Activated CD4-positive, alpha-beta T cell treated with anti-CD3 and anti-CD28 coated beads, Interleukin-2, amount 10 ng/mL, durations not matched to agents 24 days and 14 days (primary cell): ENCODE measurements around the gene LALBA. TPM values are rescaled to one million over a fixed set of nuclear protein-coding genes. Genes with fewer than 3 reads are reported as not detected.

Experiments used
- DNase-seq: peaks from one replicate; pipeline ENCODE4 v3.0.0; 2022
- H3K27ac Mint-ChIP-seq: one replicate; pipeline ENCODE4 v1.8.0; 2022; ENCODE audit warnings: mild to moderate bottlenecking, mixed read lengths
- H3K27me3 Mint-ChIP-seq: one replicate; pipeline ENCODE4 v1.8.0; 2022; ENCODE audit warnings: mixed read lengths
- H3K36me3 Mint-ChIP-seq: one replicate; pipeline ENCODE4 v1.8.0; 2022; ENCODE audit warnings: low read depth, mild to moderate bottlenecking, mixed read lengths
- H3K4me1 Mint-ChIP-seq: one replicate; pipeline ENCODE4 v1.8.0; 2021; ENCODE audit warnings: mixed read lengths
- H3K4me3 Mint-ChIP-seq: one replicate; pipeline ENCODE4 v1.8.0; 2022; ENCODE audit warnings: mild to moderate bottlenecking, moderate library complexity, mixed read lengths
- H3K9me3 Mint-ChIP-seq: one replicate; pipeline ENCODE4 v1.8.0; 2021; ENCODE audit warnings: mixed read lengths
- intact Hi-C: fragments of 100-400 bp; cut with micrococcal nuclease; formaldehyde crosslinking; loops from one replicate; pipeline ENCODE4 v1.15.1; 2023
- total RNA-seq: library from RNA; stranded (reverse); gene quantifications from 2 replicates; pipeline ENCODE4 v1.2.3, GENCODE V29; 2022

The LALBA gene
- not detected in 2 replicates for total RNA-seq

- H3K9me3 Mint-ChIP-seq, result no peaks in the 10 kb centered on the region
- intact Hi-C loops, result no loop called here
- no peak within 1 kb of the TSS for H3K4me3 Mint-ChIP-seq
- H3K27me3 Mint-ChIP-seq, result peaks cover 7% of the 10 kb centered on the region
- no peak within 1 kb of the TSS for H3K27ac Mint-ChIP-seq
- H3K4me1 Mint-ChIP-seq, result peaks cover 3% of the 10 kb centered on the region
- no peaks in the 10 kb centered on the region for H3K36me3 Mint-ChIP-seq
- no peak for DNase-seq
Observed at GRCh38 chr12:48569946-48570345, at the start of gene LALBA. Gene LALBA (minus strand): TSS chr12:48570046. CDS start chr12:48570020, 26 bp downstream.

DNA sequence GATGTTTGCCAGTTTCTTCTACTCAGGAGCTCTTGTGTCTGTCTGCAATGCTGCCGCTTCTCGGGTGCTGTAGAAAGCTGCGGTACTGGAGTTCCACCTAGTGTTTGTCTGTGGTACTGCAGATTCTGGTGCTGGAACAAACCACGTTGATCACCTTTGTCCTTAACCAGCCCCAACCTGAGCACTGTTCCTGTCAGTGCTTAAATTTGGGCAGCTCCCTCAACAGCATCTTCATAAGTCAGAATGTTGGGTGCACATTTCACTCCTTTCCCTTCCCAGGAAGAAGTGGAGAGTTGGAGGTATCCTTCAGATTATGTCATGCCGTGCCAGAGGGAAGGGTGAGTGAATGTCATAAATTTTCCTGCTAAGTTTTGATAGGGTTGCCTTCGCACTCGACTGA lies 48.7 kb upstream of the LALBA start:
- Mint-ChIP-seq H3K36me3 (no peaks in the 10 kb centered on the region), H3K9me3 (peaks cover 6% of the 10 kb centered on the region), H3K27ac (no peak overlapping the region), H3K4me1 (peaks cover 3% of the 10 kb centered on the region), H3K4me3 (no peak overlapping the region), H3K27me3 (peaks cover 26% of the 10 kb centered on the region)
- intact Hi-C loops, result loop anchor here (1.0 to 10.0 kb wide), 3 partner anchors 77 to 901 kb away; partner anchors contain the start of gene CCDC184
- peak; percentile 93 for DNase-seq

- Mint-ChIP-seq H3K4me3 (no peak overlapping the region), H3K36me3 (peaks cover 2% of the 10 kb centered on the region), H3K4me1 (peaks cover 3% of the 10 kb centered on the region), H3K9me3 (peaks cover 17% of the 10 kb centered on the region), H3K27ac (no peak overlapping the region), H3K27me3 (peaks cover 33% of the 10 kb centered on the region)
- intact Hi-C loops, result loop anchor here (5.0 to 10.0 kb wide), 2 partner anchors 431 to 898 kb away; partner anchors contain the start of gene CCDC184
- no peak for DNase-seq
Observed at GRCh38 chr12:48615681-48616080, 45.8 kb upstream of the LALBA start.

GRCh38 chr12:48613321-48613720 lies 43.5 kb upstream of the LALBA start:
- no peak overlapping the region for H3K4me3 Mint-ChIP-seq
- peaks cover 2% of the 10 kb centered on the region for H3K4me1 Mint-ChIP-seq
- H3K9me3 Mint-ChIP-seq, result peaks cover 21% of the 10 kb centered on the region
- intact Hi-C loops, result loop anchor here (10.0 kb wide), 1 partner anchor 429 kb away; the partner anchor contains the start of gene CCDC184
- peaks cover 2% of the 10 kb centered on the region for H3K36me3 Mint-ChIP-seq
- no peak overlapping the region for H3K27ac Mint-ChIP-seq
- H3K27me3 Mint-ChIP-seq, result peaks cover 32% of the 10 kb centered on the region
- DNase-seq, result no peak

- Mint-ChIP-seq H3K27me3 (peaks cover 3% of the 10 kb centered on the region), H3K9me3 (peaks cover 19% of the 10 kb centered on the region), H3K36me3 (no peaks in the 10 kb centered on the region), H3K27ac (no peak overlapping the region), H3K4me1 (no peaks in the 10 kb centered on the region), H3K4me3 (no peak overlapping the region)
- no peak for DNase-seq
- intact Hi-C loops, result no loop called here
Observed at GRCh38 chr12:48602192-48602989, 32.5 kb upstream of the LALBA start.

GRCh38 chr12:48601013-48601756 lies 31.3 kb upstream of the LALBA start:
- Mint-ChIP-seq H3K27me3 (peaks cover 3% of the 10 kb centered on the region), H3K9me3 (peaks cover 12% of the 10 kb centered on the region), H3K4me3 (no peak overlapping the region), H3K4me1 (no peaks in the 10 kb centered on the region), H3K27ac (no peak overlapping the region), H3K36me3 (no peaks in the 10 kb centered on the region)
- intact Hi-C loops, result no loop called here
- no peak for DNase-seq

DNA sequence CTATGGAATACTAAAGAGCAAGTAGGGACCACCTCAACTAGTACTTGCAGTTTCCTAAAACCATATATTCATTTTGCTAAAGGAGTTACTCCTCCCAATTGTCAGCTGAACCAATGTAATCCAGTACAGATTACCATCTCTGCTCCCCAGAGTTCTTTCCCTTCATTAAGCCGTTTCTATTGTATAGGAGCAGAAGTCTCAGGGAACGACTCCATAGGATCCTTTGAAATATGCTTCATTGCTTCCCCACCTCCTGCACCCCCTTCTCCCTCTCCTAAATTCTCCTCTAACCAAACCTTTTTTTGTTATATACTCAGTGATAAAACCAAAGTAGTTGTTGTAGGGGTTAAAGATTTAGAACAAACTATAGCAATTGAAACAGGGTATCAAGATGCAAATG lies 30.7 kb upstream of the LALBA start:
- Mint-ChIP-seq H3K9me3 (peaks cover 12% of the 10 kb centered on the region), H3K36me3 (no peaks in the 10 kb centered on the region), H3K4me1 (no peaks in the 10 kb centered on the region), H3K27ac (no peak overlapping the region), H3K4me3 (no peak overlapping the region), H3K27me3 (peaks cover 3% of the 10 kb centered on the region)
- no peak for DNase-seq
- intact Hi-C loops, result no loop called here

- Mint-ChIP-seq H3K36me3 (no peaks in the 10 kb centered on the region), H3K27ac (no peak overlapping the region), H3K27me3 (peaks cover 25% of the 10 kb centered on the region), H3K4me3 (no peak overlapping the region), H3K4me1 (no peaks in the 10 kb centered on the region), H3K9me3 (peaks cover 3% of the 10 kb centered on the region)
- intact Hi-C loops, result no loop called here
- DNase-seq, result no peak
Observed at GRCh38 chr12:48592591-48593086, 22.8 kb upstream of the LALBA start.

DNA sequence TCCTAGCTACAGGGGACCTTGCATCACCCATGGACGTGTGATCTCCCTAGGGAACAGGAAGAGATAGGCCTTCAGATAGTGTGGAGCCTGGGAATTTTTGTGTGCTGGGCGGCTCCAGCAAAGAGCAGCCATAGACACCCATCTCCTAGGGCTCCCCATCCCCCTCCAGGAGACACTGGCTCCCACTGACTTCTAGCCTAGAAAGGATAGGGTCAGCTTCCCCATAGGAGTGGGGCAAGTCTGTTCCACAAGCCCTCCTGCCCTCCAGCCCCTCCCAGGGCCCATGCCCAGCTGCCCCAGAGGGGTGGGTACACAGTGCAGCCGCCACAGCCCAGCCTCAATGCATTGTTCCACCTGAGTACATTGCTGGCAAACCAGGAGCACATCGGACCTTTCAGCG lies 16.5 kb upstream of the LALBA start:
- H3K4me3 Mint-ChIP-seq, result no peak overlapping the region
- H3K36me3 Mint-ChIP-seq, result no peaks in the 10 kb centered on the region
- no peaks in the 10 kb centered on the region for H3K9me3 Mint-ChIP-seq
- intact Hi-C loops, result no loop called here
- no peak for DNase-seq
- no peaks in the 10 kb centered on the region for H3K4me1 Mint-ChIP-seq
- peaks cover 26% of the 10 kb centered on the region for H3K27me3 Mint-ChIP-seq
- no peak overlapping the region for H3K27ac Mint-ChIP-seq

GRCh38 chr12:48583728-48584127 lies 13.9 kb upstream of the LALBA start:
- Mint-ChIP-seq H3K4me3 (no peak overlapping the region), H3K36me3 (no peaks in the 10 kb centered on the region), H3K9me3 (no peaks in the 10 kb centered on the region), H3K27ac (no peak overlapping the region), H3K27me3 (peaks cover 18% of the 10 kb centered on the region), H3K4me1 (no peaks in the 10 kb centered on the region)
- intact Hi-C loops, result no loop called here
- DNase-seq, result no peak

DNA sequence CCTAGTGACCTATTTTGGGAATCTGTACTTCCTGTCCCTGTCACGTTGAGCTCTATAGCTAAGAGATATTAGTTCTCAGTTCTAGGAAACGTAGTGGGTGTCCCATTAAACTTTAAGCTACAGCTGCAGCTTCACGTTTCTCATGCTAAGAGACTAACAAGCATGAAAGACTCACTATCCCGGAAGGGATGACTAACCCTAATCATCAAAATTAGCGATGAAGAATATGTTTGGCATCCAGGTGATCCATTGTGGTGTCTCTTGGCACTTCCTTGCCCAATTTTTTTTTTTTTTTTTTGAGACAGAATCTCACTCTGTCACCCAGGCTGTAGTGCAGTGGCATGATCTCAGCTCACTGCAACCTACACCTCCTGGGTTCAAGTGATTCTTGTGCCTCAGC lies 11.0 kb upstream of the LALBA start:
- intact Hi-C loops, result no loop called here
- Mint-ChIP-seq H3K9me3 (no peaks in the 10 kb centered on the region), H3K27me3 (peaks cover 7% of the 10 kb centered on the region), H3K36me3 (no peaks in the 10 kb centered on the region), H3K4me1 (no peaks in the 10 kb centered on the region), H3K4me3 (no peak overlapping the region), H3K27ac (no peak overlapping the region)
- no peak for DNase-seq

DNA sequence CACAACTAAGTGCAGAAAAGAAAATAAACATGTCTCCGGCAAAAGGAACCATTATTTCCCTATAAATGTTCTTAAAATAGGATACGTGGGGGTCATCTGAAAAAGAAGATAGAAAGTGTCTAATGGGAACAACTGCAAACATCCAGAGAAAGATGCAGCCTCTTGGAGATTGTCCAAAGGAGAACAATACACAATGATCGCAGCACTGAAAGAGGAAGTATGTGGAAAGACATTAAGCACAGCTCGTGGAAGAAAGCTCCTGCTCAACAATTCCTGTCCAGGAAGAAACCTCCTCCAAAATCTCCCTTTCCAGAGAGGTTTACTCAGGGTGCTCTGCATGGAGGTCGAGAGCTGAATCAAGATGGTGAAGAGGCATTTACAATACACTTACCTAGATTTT lies 2.5 kb upstream of the LALBA start:
- H3K27ac Mint-ChIP-seq, result no peak overlapping the region
- H3K9me3 Mint-ChIP-seq, result no peaks in the 10 kb centered on the region
- no peak for DNase-seq
- intact Hi-C loops, result no loop called here
- H3K4me3 Mint-ChIP-seq, result no peak overlapping the region
- peaks cover 4% of the 10 kb centered on the region for H3K27me3 Mint-ChIP-seq
- no peaks in the 10 kb centered on the region for H3K36me3 Mint-ChIP-seq
- H3K4me1 Mint-ChIP-seq, result peaks cover 3% of the 10 kb centered on the region

GRCh38 chr12:48567731-48568130 lies 2.1 kb downstream of the LALBA start:
- Mint-ChIP-seq H3K36me3 (no peaks in the 10 kb centered on the region), H3K9me3 (no peaks in the 10 kb centered on the region), H3K27ac (no peak overlapping the region), H3K4me1 (peaks cover 3% of the 10 kb centered on the region), H3K27me3 (peaks cover 6% of the 10 kb centered on the region), H3K4me3 (no peak overlapping the region)
- intact Hi-C loops, result no loop called here
- no peak for DNase-seq

GRCh38 chr12:48557919-48558318 lies 11.9 kb downstream of the LALBA start:
- H3K9me3 Mint-ChIP-seq, result peaks cover under 1% of the 10 kb centered on the region
- no peaks in the 10 kb centered on the region for H3K27me3 Mint-ChIP-seq
- no peak for DNase-seq
- H3K27ac Mint-ChIP-seq, result no peak overlapping the region
- no peak overlapping the region for H3K4me3 Mint-ChIP-seq
- no peaks in the 10 kb centered on the region for H3K36me3 Mint-ChIP-seq
- H3K4me1 Mint-ChIP-seq, result no peaks in the 10 kb centered on the region
- intact Hi-C loops, result no loop called here
